Cardiac septum (tissue), 1 donor: ENCODE results near the gene TUBB3. TPM values are rescaled to one million over a fixed set of nuclear protein-coding genes. Genes with fewer than 3 reads are reported as not detected.
"Not testable (repeated sequence)": the region's sequence is repeated elsewhere in the genome, so short reads cannot be mapped to it uniquely, and the experiment has no call there.

Experiments
- DNase-seq: peaks from one replicate; pipeline ENCODE4 v3.0.0-alpha.2; 2020; ENCODE audit warnings: low spot score
- intact Hi-C: fragments of 100-400 bp; cut with DNase I; formaldehyde crosslinking; loops from one replicate; pipeline ENCODE4 v1.14.0; 2022
- total RNA-seq: library from RNA; stranded (reverse); fragmentation: NEBNext Ultra II Directional; extraction: Animal tissue kit (Norgen Biotek cat#: 25700); gene quantifications from one replicate; pipeline ENCODE4 v1.2.1, GENCODE V29; 2021
- donor health status: DM: no; HTN: no; CAD: no.

TUBB3 gene
- total RNA-seq, 1 donor from 2014 or later, result 6.8 TPM

DNA sequence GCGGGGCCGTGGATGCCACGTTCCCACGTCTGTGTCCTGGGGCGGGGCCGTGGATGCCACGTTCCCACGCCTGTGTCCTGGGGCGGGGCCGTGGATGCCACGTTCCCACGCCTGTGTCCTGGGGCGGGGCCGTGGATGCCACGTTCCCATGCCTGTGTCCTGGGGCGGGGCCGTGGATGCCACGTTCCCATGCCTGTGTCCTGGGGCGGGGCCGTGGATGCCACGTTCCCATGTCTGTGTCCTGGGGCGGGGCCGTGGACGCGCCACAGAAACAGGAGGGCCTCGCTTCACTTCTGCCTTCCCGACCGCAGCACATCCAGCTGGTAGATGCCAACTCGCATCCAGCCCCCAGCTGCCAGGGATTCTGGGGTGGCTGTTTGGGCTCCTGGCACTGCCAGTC lies 10.9 kb downstream of the TUBB3 start:
- DNase-seq, intact Hi-C loops: not testable (repeated sequence)

DNA sequence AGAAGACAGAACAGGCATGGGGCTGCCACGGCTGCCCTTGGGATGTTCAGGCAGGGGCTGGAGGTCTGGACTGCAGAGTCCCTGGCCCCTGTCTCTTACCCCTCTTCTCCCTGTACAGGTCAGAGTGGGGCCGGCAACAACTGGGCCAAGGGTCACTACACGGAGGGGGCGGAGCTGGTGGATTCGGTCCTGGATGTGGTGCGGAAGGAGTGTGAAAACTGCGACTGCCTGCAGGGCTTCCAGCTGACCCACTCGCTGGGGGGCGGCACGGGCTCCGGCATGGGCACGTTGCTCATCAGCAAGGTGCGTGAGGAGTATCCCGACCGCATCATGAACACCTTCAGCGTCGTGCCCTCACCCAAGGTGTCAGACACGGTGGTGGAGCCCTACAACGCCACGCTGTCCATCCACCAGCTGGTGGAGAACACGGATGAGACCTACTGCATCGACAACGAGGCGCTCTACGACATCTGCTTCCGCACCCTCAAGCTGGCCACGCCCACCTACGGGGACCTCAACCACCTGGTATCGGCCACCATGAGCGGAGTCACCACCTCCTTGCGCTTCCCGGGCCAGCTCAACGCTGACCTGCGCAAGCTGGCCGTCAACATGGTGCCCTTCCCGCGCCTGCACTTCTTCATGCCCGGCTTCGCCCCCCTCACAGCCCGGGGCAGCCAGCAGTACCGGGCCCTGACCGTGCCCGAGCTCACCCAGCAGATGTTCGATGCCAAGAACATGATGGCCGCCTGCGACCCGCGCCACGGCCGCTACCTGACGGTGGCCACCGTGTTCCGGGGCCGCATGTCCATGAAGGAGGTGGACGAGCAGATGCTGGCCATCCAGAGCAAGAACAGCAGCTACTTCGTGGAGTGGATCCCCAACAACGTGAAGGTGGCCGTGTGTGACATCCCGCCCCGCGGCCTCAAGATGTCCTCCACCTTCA lies 11.7 kb downstream of the TUBB3 start:
- no peak for DNase-seq
- intact Hi-C loops, result no loop called here

DNA sequence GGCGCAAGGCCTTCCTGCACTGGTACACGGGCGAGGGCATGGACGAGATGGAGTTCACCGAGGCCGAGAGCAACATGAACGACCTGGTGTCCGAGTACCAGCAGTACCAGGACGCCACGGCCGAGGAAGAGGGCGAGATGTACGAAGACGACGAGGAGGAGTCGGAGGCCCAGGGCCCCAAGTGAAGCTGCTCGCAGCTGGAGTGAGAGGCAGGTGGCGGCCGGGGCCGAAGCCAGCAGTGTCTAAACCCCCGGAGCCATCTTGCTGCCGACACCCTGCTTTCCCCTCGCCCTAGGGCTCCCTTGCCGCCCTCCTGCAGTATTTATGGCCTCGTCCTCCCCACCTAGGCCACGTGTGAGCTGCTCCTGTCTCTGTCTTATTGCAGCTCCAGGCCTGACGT lies 12.5 kb downstream of the TUBB3 start:
- intact Hi-C loops, DNase-seq: not testable (repeated sequence)

DNA sequence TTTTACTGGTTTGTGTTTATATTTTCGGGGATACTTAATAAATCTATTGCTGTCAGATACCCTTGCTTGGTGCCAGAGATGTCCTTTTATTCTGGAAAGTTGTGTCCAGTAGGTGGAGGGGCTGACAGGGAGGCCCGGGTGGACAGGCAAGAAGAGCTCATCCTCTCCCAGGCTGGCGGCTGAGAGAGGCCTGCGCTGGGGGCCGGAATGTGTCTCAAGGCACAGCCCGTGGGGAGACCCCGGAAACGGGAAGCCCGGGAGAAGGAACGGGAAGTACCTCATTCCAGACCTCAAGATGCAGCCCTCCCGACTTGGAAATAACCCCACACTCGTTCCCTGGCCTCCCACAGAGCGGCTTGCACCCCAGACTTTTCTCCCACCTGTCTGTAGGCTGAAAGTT lies 12.9 kb downstream of the TUBB3 start:
- intact Hi-C loops, result no loop called here
- DNase-seq, result no peak

DNA sequence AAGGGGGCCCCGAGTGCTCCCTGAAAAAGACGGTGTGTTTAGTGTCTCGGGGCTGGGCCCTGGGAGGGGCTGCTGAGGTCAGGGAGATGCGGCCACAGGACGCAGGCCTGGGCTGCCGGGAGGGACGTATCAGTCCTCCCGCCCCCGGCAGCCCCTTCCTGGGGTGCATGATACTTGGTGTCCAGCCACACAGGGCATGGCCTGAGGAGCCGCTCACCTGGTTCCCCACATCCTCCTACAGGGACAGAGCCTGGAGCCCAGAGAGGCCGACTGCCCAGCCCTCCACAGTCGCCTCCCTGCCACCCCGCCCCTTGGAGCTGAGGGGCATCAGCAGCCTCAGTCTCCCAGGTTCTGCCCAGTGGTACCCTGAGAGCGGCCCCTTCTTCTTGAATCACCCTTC lies 13.4 kb downstream of the TUBB3 start:
- DNase-seq, result no peak
- intact Hi-C loops, result no loop called here

DNA sequence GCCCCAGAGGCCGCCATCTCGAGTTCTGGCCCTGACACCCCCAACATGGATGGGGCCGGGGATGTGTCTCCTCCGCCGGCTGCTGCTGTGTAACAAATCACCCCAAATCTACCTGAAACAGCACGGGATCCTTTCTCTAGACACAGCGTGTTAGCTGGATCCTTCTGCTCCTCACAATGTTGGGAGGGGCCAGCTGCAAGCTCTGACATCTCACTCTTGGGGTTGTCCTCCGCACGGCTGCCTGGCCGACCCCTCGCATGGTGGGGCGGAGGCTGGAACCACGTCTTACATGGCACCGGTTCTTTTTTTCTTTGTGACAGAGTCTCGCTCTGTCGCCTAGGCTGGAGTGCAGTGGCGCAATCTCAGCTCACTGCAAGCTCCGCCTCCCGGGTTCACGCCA lies 13.8 kb downstream of the TUBB3 start:
- no peak for DNase-seq
- intact Hi-C loops, result no loop called here

DNA sequence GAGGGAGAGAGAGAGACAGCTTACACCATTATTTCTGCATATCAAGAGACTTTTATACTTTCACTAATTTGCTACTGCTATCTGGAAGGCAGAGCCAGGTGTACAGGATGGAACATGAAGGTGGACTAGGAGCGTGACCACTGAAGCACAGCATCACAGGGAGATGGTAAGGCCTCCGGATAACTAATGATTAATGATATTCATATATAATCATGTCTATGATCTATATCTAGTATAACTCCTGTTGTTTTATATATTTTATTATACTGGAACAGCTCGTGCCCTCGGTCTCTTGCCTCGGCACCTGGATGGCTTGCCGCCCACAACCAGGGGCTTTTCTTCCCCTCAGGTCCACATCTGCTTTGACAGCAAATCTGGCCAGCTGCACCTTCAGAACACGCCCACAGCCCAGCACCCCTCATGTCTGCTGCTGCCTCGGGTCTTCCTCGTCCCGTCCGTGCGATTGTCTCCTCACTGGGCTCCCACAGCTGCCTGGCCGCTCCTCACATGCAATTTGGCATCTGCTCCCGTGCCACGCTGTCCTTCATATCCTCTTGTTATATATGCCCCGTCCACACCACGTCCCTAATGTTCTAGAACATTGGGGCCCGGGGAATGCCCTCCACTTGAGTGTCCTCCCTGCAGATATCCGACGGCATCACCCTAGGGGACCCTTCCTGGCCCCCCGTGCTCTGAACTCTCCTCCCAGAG lies 15.2 kb downstream of the TUBB3 start:
- intact Hi-C loops, result no loop called here
- DNase-seq, result no peak

DNA sequence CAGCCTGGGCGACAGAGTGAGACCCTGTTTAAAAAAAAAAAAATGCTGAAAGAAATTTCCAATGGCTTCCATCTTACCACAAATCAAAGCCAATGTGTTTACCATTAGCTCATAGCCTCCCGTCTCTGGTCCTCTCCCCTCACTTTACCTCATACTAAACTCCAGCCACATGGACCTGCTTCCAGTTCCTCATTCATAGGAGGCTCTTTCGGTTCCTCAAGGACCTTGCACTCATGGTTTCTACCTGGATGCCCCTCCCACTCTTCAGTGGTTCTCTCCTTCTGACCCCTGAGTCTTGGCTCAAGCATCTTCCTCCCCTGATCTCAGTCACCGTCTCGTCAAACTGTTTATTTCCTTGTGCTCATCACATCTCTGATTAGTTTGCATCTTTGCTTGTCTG lies 21.6 kb downstream of the TUBB3 start:
- DNase-seq, result no peak
- intact Hi-C loops, result no loop called here

DNA sequence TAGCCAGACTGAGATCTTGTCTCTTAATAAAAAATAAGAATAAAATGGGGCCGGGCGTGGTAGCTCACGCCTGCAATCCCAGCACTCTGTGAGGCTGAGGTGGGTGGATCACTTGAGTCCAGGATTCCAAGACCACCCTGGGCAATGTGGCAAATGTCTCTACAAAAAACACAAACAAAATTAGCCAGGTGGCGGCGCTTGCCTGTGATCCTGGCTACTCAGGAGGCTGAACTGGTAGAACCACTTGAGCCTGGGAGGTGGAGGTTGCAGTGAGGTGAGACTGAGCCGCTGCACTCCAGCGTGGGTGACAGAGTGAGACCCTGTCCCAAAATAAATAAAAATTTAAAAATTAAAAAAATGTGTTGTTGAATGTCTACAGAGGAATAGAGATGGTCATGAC lies 22.5 kb downstream of the TUBB3 start:
- DNase-seq, result no peak

DNA sequence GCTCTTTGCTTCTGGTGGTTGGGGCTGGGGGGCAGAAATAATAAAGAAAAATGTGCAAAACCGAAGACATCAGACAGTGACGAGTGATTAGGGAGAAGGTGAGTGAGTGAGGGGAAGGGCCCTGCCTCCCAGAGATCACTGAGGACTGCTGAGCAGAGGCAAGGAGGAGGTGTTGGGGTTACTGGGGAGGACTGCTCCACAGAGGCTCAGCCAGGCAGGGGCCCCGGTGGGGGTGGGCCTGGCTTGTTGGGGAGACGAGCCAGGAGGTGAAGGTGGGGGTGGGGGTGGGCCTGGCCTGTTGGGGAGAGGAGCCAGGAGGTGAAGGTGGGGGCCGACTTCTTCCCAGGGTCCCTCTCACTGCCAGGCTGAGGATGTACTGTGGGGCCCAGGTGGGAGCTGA lies 23.4 kb downstream of the TUBB3 start:
- DNase-seq, result no peak
- intact Hi-C loops, result no loop called here

More for the DNA sequence above, 22.5 kb downstream of the TUBB3 start:
- intact Hi-C loops, result no loop called here

DNA sequence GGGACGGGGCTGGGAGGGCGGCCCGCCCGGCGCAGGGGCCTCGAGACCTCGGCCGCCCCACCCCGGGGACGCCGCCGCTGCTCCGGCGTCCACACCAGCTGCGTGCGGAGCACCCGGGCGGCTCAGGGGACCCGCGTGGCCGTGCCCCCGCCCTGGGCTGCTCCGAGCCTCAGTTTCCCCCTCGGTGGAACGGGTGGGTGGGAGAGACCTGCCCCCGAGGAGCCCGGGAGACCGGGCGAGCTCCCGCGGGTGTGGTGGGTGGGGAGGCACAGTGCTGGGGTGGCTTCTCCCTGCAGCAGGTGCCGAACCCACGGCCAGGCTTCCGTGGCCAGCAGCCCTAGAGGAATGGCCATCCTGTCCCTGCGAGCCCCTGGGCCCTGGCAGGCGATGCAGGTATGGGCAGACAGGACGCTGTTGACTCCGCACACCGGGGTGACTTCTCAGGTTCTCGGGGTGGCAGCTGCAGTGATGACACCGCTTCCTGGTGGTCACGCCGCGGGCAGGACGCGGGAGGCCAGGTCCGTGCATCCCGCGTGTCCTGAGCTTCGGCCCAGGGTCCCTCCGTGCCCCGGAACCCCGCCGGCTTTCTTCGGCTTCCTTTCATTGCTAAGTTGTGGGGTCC lies 26.1 kb downstream of the TUBB3 start:
- no peak for DNase-seq
- intact Hi-C loops, result no loop called here

DNA sequence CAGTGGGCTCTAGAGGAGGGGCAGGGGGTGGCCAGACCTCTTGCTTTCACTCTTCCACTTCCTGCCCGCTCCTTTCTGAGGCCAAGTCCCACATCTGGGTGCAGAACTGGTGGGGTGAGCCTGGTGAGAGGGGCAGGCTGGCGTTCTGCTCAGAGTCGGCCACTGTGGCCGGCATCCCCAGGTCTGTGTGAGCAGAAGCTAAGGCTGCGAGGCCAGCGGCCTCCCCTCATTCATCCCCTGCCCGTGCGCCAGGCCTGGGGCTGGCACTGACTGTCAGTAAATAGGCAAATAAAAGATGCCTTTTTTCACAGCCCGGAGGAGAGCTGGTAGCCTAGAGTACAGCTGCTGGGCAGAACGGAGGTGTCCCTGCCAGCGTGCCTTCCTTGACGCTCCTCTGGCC lies 26.6 kb downstream of the TUBB3 start:
- intact Hi-C loops, result no loop called here
- no peak for DNase-seq

DNA sequence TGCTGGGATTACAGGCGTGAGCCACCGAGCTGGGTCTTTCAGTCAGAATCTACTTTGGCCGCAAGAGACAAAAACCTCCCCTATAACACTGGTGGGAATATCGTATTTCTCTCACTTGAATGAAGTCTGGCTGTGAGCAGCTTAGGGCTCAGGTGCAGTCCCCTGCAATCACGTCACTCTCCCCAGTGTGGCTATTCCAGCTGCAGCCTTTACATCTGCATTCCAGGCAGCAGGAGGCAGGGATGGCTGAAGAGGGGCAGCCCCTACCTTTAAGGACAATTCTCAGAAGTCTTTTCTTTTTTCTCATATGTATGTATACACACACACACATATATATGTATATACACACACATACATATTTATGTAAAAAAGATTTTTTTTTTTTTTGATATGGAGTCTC lies 28.4 kb downstream of the TUBB3 start:
- no peak for DNase-seq

DNA sequence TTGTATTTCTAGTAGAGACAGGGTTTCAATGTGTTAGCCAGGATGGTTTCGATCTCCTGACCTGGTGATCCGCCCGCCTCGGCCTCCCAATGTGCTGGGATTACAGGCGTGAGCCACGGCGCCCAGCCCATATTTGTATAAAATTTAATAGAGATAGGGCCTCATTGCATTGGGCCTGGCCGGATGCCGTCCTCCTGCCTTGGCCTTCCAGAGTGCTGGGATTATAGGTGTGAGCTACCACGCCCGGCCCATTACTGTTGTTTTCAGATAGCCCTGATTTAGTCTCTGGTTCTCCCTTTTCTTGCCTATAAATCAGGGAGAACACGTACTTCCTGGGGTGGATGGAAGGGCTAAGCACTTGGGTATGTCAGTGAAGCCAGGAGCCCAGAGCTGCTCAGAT lies 28.9 kb downstream of the TUBB3 start:
- intact Hi-C loops, result no loop called here
- DNase-seq, result no peak

More for the DNA sequence above, 28.4 kb downstream of the TUBB3 start:
- intact Hi-C loops, result no loop called here

DNA sequence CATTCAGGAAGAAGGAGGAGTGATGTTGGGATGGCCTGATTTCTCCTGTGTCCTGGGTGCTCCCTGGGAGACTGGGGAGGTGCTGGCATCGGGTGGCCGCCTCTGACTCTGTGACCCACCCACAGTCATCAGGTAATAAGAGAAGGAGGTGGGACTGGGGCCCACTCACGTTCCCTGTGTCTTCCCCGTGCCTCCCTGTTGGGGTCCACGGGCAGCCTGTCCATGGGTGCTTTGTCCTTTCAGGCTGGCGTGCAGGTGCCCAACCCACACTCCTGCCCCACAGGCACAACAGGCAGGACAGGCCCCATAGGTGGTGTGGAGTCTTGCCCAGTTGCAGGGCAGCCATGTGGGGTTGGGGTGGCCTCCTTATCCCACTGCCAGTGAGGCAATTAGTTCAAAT lies 29.4 kb downstream of the TUBB3 start:
- DNase-seq, result no peak
- intact Hi-C loops, result no loop called here

DNA sequence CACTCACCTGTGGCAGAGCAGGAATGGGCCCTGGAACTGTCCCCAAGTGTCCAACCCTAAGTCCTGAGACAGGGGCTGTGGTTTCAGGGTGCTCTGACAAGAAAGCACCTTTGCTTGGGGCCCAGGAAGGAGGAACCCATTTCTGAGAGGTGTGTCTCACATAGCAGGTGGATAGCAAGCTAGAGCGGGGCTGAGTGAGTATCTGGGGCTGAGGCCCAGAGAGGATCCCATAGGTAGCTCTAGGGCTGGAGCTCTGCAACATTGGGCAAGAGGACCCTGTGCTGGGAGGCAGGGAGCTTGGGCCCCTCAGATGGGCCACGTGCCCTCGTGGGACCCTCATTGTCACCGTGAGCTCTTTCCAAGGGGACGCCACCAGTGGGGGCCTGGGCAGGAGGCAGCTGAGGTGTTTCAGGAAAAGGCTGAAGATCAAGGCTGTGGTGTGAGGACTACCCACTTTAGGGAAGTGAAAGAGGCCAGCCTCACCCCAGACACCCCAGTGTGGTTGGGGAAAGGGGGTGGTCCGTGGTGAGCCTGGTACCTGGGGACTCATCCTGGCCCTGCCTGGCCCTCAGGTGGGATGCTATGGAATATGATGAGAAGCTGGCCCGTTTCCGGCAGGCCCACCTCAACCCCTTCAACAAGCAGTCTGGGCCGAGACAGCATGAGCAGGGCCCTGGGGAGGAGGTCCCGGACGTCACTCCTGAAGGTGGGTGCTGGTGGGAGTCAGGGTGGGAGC lies 30.7 kb downstream of the TUBB3 start:
- DNase-seq, result no peak

DNA sequence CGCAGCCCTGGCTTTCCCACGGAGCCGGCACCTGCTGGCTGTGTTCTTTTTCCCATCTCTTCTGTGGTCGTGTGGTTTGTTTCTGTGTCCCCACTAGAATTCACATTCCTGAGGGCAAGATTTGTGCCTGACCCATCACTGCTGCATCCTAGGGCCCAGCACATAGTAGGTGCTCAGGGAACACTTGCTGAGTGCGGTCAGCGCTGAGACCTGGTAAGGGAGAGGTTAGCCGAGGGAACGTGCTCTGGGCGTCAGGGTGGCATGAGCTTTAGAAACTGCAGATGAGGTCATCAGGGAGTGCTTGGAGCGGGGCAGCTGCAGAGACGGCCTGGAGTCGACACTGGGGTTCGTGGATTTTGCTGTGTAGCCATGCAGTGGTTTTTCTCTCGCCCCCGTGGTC lies 31.3 kb downstream of the TUBB3 start:
- DNase-seq, result no peak
- intact Hi-C loops, result no loop called here

More for the DNA sequence above, 30.7 kb downstream of the TUBB3 start:
- intact Hi-C loops, result no loop called here

DNA sequence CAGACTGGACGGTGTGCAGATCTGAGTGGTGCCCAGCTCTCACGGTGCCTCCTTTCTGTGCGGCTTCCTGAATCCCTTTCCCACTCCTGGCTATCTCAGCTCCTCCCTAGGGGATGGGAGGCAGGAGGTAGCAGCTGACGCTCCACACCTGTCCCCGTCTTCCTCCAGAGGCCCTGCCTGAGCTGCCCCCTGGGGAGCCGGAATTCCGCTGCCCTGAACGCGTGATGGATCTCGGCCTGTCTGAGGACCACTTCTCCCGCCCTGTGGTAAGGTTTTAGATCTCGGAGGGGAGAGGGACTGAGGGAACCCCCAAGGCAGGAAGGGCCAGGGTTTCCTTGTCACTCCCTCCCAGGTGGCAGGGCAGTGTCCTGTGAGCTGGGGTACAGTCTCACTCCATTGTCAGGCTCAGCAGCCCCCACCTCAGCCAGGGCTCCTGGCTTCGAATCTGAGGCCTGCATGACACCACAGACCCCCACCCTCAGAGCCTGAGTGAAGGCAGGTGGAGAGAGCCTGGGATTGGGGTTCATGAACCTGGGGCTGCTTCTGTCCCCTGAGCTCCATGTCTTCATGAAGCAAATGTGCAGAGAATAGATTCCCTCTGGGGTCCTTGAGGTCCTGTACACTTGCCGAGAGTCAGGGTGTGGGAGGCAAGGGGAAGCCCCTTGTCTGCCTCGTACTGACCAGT lies 32.0 kb downstream of the TUBB3 start:
- intact Hi-C loops, result no loop called here
- no peak for DNase-seq

DNA sequence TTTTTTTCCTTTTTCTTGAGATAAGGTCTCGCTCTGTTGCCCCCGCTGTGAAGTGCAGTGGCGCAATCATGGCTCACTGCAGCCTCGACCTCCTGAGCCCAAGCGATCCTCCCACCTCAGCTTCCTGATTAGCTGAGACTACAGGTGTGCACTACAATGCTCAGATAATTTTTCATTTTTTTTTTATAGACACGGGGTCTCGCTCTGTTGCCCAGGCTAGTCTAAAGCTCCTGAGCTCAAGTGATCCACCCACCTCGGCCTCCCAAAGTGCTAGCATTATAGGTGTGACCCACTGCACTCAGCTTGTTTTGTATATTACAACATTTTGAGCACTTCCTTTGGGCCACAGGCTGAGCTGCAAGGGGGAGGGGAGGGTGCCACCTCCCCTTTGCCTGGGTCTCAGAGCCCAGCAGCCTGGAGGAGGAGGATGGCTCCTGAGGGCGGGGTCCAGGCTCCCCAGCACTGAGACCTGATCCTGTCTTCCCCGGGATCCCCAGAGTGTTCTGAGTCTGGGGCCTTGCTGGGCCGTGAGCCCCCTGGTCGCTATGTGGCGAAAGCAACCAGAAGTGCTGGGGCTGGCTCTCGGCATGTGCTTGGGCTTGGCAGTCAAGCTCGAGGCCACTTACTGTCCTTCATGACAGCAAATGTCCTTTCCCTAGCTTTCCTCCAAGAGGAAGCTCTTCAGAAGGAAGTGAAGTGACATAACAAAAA lies 33.5 kb downstream of the TUBB3 start:
- no peak for DNase-seq
- intact Hi-C loops, result no loop called here
